LNCaP clone FGC (cell line): ENCODE results near the gene PPM1D.
"Not testable (repeated sequence)": the region's sequence is repeated elsewhere in the genome, so short reads cannot be mapped to it uniquely, and the experiment has no call there.

ENCODE experiments used
- DNase-seq: peaks from one replicate; pipeline ENCODE4 v3.0.0-alpha.2; 2011; ENCODE audit warnings: low read depth
- H3K4me3 ChIP-seq: 2 replicates; pipeline ENCODE4 v1.5.1; 2011; ENCODE audit warnings: mild to moderate bottlenecking, low read depth, low read length, control low read depth
- TF ChIP-seq, protein P1 (sequence below): IDR thresholded peaks from 2 replicates; pipeline ENCODE4 v1.5.1; 2012; ENCODE audit warnings: mild to moderate bottlenecking; ENCODE audit not compliant: control insufficient read depth, insufficient read depth; ENCODE audit errors: extremely low read depth

The PPM1D gene

DNA sequence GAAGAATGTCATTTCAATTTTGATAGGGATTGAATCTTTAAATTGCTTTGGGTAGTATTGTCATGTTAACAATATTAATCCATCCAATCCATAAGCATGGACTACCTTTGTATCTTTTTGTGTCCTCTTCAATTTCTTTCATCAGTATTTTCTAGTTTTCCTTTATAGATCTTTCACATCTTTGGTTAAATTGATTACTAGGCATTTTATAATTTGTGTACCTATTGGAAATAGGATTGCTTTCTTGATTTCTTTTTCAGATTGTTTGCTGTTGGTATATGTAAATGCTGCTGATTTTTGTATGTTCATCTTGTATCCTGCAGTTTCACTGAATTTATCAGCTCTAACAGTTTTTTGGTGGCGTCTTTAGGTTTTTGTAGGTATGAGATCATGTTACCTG lies 53.6 kb downstream of the PPM1D start:
- H3K4me3 ChIP-seq, result no peak overlapping the region
- no peak for DNase-seq
- TF ChIP-seq, protein P1, sequence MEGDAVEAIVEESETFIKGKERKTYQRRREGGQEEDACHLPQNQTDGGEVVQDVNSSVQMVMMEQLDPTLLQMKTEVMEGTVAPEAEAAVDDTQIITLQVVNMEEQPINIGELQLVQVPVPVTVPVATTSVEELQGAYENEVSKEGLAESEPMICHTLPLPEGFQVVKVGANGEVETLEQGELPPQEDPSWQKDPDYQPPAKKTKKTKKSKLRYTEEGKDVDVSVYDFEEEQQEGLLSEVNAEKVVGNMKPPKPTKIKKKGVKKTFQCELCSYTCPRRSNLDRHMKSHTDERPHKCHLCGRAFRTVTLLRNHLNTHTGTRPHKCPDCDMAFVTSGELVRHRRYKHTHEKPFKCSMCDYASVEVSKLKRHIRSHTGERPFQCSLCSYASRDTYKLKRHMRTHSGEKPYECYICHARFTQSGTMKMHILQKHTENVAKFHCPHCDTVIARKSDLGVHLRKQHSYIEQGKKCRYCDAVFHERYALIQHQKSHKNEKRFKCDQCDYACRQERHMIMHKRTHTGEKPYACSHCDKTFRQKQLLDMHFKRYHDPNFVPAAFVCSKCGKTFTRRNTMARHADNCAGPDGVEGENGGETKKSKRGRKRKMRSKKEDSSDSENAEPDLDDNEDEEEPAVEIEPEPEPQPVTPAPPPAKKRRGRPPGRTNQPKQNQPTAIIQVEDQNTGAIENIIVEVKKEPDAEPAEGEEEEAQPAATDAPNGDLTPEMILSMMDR, result no peak

DNA sequence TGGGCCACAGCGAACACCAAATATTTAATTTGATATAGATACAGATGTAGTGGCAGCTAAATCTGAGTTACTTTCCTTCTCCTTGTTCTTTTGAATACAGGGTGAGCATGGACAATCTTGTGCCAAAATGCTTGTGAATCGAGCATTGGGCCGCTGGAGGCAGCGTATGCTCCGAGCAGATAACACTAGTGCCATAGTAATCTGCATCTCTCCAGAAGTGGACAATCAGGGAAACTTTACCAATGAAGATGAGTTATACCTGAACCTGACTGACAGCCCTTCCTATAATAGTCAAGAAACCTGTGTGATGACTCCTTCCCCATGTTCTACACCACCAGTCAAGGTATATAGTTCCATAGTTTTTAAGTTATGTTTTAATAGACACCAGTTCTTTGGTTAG lies 56.5 kb downstream of the PPM1D start:
- TF ChIP-seq, protein P1, result peak; percentile 24; the same call in 1 of the 2 replicates
- no peak overlapping the region for H3K4me3 ChIP-seq
- DNase-seq, result peak; percentile 18

DNA sequence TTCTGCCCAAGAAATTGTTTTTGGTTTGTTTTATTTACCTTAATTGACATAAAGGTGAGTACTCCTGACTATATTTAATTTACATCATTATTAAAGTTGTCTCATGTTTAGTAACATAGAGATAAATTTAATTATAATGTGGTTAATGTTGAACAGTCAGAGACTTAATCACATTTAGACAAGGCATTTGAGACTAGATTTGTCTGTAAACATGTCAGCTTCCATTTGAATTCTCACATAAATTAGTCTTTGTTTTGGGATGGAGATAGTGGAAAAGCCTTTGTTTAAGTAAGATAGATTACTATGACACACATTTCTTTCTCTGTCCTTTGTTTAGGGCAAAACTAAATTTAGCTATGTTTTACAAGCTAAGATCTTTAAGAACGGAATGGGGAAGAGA lies 59.2 kb downstream of the PPM1D start:
- no peak overlapping the region for H3K4me3 ChIP-seq
- DNase-seq, result no peak
- TF ChIP-seq, protein P1, result no peak

DNA sequence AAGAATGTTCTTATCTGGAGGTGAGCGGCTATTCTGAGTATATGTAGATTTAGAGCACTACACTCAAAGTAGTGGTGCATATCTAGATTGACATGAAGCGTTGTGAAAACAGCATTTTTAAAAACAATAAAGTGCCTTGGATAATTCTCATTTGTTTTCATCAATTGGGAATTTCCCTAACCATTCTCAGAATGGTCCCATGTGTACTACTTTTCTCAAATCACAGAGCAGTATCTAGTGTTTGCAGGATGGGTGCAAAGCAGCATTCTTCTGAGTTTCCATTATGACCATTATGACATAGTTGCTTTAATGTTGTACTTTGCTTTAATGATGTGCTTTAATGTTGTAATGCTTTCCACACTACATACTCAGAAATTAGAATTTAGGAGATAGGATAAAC lies 61.5 kb downstream of the PPM1D start:
- no peak overlapping the region for H3K4me3 ChIP-seq
- TF ChIP-seq, protein P1, result no peak
- DNase-seq, result no peak

DNA sequence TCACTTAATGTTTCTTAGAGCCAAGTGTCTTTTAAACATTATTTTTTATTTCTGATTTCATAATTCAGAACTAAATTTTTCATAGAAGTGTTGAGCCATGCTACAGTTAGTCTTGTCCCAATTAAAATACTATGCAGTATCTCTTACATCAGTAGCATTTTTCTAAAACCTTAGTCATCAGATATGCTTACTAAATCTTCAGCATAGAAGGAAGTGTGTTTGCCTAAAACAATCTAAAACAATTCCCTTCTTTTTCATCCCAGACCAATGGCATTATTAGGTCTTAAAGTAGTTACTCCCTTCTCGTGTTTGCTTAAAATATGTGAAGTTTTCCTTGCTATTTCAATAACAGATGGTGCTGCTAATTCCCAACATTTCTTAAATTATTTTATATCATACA lies 64.0 kb downstream of the PPM1D start:
- TF ChIP-seq, protein P1, result no peak
- H3K4me3 ChIP-seq, result no peak overlapping the region
- DNase-seq, result no peak

DNA sequence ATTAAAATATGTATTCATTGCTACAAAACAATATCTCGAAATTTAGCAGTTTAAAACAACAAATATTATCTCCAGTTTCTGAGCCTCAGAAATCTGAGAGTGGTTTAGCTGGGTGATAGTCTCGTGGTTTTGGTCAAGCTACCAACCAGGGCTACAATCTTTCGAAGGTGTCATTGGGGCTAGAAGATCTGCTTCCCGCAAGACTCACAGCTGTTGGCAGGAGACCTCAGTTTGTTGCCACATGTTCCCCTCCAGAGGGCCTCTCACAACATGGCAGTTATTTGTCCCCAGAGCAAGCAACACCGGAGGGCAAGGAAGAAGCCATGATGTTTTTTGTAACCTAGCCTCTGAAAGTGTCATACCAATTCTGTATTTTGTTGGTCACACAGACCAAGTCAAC lies 65.6 kb downstream of the PPM1D start:
- TF ChIP-seq, protein P1, result no peak
- DNase-seq, result no peak
- H3K4me3 ChIP-seq, result no peak overlapping the region

DNA sequence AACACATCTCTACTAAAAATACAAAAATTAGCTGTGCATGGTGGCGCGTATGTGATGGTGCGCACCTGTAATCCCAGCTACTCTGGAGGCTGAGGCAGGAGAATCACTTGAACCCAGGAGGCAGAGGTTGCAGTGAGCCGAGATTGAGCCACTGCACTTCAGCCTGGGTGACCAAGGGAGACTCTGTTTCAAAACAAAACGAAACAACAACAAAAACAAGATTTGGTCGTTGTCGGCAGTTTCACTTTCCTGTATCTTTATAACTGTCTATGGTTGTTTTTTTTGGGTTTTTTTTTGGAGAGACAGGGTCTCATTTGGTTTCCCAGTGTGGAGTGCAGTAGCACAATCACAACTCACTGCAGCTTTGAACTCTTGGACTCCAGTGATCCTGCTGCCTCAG lies 68.7 kb downstream of the PPM1D start:
- H3K4me3 ChIP-seq, DNase-seq: not testable (repeated sequence)
